GM19239 (cell line): Measurements from ENCODE around the gene CHST3.
"Not testable (repeated sequence)": the region's sequence is repeated elsewhere in the genome, so short reads cannot be mapped to it uniquely, and the experiment has no call there.

ENCODE experiments used
- DNase-seq: peaks from one replicate; pipeline ENCODE4 v3.0.0; 2011; ENCODE audit warnings: low spot score; ENCODE audit not compliant: insufficient read length
- FAIRE-seq: peaks from 2 replicates; lab custom pipeline; 2011; peaks lifted over from hg19 to GRCh38; lab: Jason Lieb, UNC

CHST3 gene

DNA sequence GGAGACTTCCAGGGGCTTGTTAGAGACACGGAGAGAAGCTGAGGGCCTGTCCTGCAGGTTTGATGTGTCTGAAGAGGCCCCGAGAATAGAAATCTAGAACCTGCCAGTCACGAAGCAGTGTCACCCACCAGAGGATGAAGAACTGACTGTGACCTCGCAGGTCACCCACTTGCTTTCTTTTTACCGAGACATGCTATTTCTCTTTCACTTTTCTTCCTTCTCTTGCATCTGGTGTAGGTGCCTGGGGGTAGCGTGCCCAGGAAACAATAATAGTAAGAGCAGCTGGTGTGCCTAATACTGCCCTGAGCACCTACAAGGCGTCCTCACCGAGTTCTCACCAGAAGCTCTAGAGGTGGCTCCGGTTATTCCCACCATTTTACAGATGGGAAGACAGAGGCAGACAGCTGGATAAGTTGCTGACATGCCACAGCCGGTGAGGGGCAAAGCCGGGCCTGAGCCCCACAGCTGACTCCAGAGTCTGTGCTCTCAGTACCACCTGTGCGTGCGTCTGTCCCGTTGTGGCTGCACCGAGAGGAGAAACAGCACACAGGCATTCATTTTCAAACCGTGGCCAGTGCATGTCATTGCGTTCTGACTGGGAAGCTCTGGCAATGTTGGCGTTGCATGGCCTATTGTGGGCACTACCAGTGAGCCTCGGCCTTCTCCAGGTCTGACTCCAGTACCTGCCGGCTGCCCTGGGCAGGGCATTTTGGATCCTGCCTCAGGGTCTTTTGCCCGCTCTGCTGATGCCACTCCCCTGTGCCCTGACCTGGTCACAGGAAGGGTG, 7.8 kb downstream of the CHST3 start:
- no peak for FAIRE-seq
- no peak for DNase-seq

DNA sequence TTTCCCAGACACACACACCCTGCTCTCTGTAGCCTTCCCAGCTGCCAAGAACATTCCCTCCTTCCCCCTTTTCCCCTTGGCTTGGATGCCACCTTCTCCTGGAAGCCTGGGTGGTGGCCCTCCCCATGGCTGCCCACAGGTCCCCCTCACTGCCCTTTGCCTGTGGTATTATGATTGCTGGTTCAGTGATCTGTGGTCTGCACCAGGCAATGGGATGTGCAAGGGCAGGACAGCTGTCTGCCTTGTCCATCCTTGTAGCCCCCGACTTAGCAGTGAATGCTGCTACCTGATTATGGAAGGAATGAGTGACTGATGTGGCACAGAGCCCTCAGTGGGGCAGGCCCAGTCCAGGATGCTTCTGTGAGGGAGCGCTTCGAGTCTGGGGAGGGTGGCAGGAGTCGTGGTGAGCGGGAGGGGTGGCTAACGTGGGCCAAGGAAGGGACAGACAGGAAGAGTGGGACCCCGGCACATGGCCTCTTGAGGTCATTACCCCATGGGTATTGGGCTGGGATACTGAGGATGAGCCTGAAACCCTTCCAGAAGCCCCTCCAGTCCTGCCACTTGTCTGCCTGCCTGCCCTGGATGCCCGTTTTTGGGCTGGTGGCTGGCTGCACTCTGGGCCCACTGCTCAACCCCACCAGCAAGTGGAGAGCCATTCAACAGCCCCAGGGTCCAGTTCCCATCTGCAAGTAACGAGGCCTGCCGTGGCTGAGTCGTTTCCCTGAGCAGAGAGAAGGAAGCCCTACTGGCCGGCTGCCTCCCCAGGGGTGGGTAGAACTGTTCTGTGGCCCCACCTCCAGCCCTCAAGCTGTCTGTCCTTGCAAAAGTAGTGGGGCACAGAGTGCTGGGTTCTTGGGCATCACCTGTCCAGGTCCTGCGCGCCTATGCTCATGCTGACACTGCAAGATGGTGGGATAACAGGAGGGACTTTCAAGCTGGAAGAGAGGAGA, 8.8 kb downstream of the CHST3 start:
- no peak for DNase-seq

DNA sequence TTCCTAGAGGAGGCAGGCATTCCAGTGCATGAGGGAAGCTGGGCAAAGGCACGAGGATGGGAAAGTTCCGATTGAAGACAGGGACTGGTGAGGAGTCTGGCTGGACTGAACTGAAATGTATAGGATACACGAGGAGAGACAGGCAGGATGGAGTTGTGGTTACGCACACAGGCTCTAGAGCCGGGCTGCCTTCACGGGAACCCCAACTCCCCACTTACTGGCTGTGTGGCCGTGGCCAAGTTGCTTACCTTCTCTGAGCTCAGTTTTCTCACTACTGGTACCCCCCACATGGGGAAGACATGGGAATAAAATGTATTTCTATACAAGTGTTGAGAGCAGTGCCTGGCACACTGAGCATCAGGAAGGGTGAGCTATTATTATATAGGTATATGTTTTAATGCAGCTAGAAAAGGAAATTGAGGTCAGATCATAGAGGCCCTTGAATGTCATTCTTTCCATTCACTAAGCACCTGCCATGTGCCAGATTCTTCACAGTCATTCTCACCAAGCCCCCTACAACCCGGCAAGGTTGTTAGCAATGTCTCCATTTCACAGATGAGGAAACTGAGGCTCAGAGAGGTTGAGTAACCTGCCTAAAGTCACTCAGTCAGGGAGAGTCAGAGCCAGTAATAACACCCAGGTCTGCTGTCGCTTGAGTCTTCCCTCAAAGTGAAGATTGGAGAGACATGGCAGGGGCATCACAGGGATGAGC, 9.7 kb downstream of the CHST3 start:
- FAIRE-seq (no peak), DNase-seq (no peak)

More for the DNA sequence above, 8.8 kb downstream of the CHST3 start:
- FAIRE-seq, result no peak

DNA sequence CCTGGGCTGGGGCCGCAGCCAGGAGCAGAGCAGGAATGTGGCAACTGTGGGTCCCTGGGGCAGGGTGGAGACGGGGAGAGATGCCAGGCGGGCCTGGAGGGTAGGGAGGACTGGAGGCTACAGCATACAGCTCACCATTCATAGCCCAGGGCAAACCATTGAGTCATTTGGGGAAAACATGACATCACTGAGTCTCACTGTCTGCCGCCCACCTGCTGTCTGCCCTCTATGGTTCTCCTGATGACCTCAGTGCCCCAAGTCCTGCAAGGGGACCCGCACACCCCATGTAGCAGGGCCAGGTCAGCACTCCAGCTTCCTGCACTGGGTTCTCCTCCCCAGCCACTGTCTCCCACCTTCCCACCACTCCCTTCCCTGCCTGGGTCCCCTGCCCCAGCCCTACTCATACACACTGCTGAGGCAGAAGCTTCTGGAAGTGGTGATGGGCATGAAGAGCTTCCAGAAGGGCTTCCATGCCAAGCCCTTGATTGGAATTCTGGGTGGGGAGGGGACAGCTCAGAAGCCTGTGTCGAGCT, 10.4 kb downstream of the CHST3 start:
- DNase-seq (no peak), FAIRE-seq (no peak)

DNA sequence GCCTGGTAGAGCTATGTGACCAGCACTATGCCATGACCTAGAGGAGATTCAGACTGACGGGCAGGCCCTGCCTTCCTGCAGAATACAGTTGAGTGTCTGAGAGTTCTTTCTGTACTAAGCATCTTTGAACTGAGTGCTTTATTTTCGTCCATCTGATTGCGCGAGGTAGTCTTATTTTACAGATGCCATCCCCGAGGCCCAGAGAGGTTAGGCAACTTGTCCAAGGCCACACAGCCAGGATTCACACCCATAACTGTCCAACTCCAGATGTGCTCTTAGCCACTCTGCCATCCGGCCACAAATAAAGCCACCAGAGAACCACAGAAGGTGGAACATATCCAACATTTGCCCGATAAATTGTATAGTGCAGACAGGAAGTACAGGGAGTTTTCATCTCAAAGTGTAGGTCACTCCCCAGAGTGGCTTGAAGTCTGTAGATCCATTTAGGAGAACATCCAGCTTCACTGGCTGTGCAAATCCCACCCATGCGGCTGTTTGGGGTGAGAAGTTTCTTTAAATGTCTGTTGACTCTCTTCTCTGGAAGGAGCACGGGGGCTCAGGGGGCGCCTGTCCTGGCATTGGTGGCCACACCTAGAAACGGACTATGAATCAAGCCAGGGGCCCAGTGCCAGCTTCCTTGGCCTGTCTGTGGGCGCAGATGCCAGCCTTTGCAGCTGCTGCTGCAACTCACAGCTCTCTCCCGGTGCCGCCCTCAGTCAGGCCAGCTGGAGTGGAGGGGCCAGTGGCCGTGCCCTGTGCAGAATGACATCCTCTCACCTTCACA, 11.1 kb downstream of the CHST3 start:
- no peak for FAIRE-seq
- DNase-seq, result no peak

DNA sequence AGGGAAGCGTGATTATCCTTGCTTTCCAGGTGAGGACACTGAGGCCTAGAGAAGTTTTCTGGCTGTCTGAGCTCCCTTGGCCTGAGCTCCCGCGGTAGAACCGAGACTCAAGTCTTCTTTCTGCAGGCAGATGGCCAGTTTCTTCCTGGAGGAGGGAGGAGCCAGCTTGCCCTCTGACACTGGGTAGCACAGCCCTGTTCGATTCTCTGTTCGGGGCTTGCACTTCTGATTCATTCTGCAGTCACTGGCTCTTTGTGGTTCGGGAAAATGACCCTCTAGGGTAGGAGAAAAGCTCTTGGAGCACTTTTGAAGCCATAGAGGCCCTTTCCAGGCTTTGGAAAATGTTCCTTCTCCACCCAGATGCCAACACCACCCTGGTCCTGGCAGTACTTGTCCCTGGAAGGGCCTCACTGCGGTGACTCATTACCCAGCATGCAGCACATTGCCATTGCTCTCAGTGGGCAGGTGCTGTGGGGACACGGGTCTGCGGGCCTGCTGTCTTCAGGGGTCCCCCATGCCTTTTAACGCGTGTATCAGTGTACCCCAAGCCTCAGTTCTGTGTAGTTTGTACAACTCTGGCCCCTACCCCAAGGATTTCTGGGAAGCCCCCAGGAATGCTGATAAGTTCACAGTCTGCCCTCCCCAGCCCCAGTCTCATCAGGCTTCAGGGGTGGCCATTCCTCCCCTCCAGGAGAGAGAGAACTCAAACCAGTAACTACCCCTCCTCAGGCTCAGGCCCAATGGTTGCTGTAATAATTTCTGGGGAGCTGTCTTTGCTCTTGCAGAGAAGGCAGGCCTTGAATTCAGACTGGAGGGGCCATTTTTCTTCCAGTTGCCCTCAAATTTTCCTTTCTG, 11.9 kb downstream of the CHST3 start:
- FAIRE-seq, result no peak
- no peak for DNase-seq

DNA sequence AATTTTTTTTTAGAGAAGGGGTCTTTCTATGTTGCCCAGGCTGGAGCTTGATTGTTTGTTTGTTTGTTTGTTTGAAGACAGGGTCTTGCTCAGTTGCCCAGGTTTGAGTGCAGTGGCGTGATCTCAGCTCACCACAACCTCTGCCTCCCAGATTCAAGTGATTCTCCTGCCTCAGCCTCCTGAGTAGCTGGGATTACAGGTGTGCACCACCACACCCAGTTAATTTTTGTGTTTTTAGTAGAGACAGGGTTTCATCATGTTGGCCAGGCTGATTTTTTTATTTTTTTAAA, 13.4 kb downstream of the CHST3 start:
- FAIRE-seq, DNase-seq: not testable (repeated sequence)

DNA sequence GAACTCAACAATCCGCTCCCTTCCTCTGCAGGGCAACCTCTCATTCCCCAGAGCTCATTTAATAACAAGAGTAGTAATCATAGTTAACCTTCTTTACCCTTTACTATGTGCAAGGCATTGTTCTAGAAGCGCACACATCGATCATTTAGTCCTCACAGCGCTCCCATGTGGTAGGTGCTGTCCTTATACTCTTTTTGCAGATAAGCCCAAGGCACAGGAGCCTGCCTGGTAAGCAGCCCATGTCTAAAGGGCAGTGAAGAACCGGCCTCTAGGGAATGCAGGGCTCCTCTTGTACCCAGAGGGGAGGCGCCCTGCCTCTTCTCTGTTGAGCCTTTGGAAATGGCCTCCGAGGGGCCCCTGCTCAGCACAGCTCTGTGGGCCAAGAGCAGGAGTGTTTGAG, 14.3 kb downstream of the CHST3 start:
- DNase-seq (no peak), FAIRE-seq (no peak)

DNA sequence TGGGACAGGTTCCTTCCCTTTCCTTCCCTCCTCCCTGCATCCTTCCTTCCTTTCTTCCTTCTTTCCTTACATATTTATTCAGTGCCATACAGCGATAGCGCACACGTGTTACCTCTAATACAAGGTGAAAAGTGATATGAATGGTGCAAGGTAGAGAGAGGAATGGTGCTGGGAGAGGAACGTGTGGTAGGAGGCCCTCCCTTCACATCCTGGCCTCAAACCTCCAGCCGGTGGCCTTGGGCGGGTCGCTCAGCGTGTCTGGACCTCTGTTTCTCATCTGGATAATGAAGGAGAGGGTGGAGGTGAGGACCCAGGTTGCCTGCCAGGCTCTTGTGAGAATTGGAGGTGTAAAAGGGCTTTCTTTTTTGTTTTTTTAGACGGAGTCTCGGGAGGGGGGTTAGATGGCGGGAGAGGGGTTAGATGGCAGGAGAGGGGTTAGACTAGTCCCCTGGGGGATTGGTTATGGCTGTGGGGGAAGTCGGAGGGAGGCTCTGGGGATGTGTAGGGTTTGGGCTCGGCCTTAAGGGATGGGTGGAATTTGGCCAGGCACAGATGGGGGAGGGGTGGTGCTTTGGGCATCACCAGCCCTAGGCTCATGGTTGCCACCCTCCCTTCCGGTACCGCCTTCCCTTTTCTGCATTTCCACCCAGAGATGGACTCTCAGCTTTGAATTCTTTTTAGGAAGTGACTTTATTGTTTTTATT, 14.9 kb downstream of the CHST3 start:
- no peak for DNase-seq
- no peak for FAIRE-seq

DNA sequence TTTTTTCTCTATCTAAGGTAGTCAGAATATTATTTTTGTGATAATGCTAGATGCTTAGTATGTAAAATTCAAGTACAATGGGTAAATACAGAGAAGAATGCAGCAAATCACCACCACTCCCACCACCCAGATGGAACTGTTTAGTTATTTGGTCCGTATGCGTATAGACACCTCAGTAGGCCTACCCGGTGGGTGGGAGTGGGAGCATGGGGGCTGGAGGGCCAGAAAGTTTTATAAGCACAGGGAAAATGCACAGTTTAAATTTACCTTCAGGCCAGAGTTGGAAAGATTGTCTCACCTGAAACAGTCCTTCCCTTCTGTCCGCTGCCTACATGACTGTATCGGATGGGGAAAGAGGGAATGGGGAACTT, 15.5 kb downstream of the CHST3 start:
- no peak for FAIRE-seq
- no peak for DNase-seq

DNA sequence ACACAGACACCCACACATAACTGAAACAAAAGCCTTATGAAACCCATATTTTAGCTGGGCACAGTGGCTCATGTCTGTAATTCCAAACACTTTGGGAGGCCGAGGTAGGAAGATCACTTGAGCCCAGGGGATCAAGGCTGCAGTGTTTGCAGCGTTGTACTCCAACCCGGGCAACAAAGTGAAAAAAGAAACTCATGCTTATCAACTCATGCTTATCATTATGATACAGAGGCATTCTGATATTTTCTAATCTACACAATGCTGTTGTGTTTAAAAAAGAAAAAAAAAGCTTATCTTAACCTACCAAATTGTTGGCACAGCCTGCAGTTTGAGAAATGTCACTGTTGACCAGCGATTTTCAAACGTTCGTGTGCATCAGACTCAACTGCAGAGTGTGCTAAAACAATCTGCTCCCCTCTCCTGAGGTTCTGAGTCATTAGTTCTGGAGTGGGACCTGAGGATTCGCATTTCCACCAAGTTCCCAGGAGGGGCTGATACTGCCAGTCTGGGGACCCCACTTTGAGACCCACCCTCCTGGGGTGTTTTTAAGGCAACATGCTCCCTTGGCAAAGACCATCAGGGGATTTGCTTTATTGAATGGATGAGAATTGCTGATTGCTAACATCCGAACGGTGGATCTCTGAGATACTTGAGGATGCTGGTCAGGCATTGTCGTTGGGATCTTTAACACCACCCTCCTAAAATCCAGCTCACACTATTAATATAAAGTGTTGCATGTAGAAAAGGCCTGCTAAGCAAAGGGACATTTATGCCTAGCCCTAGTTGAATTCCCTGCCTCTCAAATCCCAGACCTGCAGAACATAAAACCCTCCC, 16.2 kb downstream of the CHST3 start:
- FAIRE-seq (no peak), DNase-seq (no peak)

DNA sequence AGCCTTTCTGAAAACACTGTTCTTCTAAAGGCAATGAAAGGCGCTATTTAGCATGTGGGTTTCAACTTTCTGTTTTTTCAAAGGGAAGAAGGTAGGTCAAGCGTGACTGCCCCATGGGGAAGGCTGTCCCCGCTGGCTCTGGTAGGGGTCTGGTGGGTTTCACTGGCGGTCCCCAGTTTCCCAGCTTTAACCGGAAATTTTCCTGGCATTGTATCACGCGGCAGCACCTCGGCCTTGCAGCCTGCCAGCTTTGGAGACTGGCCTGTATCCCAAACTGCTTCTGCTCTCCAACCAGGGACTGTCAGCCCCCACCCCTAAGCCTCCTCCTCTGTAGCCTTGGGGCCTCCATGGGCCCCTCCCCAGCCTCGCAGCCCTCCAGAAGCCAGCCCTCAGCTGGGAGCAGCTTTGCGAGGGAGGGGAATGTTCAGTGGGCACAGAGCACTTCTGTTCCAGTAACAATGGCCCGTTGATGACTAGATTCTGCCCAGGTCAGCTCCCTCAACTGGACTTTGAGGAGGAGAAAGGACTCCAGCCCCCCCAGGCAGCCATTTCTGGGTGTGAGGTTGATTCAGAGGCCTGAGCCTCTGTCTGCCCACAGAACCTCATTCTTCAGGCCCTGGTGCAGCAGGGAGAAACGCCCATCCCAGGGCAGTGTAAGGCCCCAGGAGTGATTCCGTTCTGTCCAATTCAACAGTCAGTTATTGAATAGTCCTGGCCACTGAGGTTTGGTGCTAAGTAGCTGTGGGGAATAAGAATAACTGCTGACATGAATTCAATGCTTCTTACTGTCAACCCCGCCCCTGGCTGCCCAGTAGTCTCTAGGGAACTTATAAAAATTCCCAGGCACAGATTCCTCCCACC, 17.1 kb downstream of the CHST3 start:
- DNase-seq (no peak), FAIRE-seq (no peak)

DNA sequence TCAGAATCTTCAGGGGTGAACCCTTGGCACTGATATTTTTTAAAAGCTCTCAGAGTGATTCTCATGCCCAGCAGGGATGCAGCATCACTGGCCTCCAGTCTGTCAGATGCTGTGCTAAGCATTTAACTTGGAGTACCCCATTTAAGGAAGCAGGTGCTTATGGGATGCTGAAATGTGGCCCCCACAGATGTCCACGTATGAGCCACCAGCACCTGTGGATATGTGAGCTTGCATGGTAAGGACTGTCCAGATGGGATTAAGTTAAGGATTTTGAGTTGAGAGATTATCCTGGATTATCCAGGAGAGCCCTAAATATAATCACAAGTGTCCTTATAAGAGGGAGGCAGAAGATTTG, 17.7 kb downstream of the CHST3 start:
- DNase-seq (no peak), FAIRE-seq (no peak)

DNA sequence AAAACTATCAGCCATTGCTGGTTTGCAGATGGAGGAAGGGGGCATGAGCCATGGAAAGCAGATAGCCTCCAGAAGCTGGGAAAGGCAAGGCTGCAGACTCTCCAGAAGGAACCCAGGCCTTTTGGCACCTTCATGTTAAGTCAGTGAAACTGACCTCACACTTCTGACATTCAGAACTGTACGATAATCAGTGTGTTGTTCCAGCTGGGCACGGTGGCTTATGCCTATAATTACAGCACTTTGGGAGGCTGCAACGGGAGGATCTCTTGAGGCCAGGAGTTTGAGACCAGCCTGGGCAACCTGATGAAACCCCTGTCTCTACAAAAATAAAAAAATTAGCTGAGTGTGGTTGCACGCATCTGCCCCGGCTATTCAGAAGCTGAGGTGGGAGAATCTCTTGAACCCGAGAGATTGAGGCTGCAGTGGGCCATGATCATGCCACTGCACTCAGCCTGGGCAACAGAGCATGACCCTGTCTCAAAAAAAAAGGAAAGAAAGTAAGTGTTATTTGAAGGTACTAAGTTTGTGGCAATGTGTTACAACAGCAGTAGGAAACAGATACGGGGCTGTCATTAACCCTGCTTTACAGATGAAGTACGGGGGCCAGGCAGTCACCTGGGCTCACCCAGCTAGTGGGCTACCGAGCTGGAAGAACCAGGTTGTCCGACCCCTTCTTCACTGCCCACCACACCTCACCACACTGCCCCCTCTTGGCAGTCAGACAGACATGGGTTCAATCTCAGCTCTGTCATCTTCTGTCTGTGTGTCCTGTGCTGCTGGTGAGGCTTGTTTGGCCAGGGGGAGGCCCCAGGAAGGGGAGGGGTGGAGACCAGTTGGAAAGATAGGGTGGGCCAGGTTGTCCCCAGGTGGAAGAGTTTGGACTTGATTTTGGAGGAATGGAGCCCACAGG, 18.3 kb downstream of the CHST3 start:
- DNase-seq (no peak), FAIRE-seq (no peak)

DNA sequence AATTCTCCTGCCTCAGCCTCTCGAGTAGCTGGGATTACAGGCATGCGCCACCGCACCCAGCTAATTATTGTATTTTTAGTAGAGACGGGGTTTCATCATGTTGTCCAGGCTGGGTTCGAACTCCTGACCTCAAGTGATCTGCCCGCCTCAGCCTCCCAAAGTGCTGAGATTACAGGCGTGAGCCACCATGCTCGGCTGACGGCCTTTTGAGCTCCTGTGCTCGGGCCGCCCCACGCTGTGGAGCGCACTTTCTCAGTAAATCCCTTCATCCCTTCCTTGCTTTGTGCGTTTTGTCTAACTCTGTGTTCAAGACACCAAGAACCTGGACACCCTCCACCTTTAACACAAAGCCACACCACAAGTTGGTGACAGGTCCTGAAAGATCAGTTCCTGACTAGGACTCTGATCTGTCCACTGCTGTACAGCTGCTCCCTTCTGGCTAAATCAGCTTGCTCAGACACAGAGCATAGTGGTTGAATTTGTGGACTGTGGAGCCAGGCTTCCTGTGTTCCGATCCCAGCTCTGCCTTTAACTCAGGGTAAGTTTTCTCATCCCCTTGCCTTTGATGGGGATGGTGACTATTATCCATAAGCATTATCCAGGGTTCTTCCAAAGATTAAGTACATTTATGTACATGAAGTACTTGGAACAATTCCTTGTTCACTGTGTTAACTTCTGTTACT, 20.1 kb downstream of the CHST3 start:
- no peak for FAIRE-seq

More for the DNA sequence above, 20.1 kb downstream of the CHST3 start:
- no peak for DNase-seq
